NB4 (cell line): ENCODE measurements around the gene SMAD7.

Experiments used
- DNase-seq: peaks from one replicate; pipeline ENCODE4 v3.0.0; 2010; ENCODE audit warnings: low read depth
- H3K4me3 ChIP-seq: one replicate; pipeline ENCODE4 v1.5.1; 2011; ENCODE audit warnings: mild to moderate bottlenecking, low read depth, low read length, moderate library complexity
- CTCF ChIP-seq: IDR thresholded peaks from one replicate; pipeline ENCODE4 v1.5.1; 2012; ENCODE audit warnings: low read depth, low read length
- MAX ChIP-seq: IDR thresholded peaks from 2 replicates; pipeline ENCODE4 v1.6.1; 2011; ENCODE audit warnings: low read depth, low read length
- MYC ChIP-seq: IDR thresholded peaks from 2 replicates; pipeline ENCODE4 v1.6.1; 2011; ENCODE audit warnings: low read depth, low read length
- POLR2A ChIP-seq: IDR thresholded peaks from 2 replicates; pipeline ENCODE4 v1.6.1; 2011; ENCODE audit warnings: mild to moderate bottlenecking; ENCODE audit not compliant: insufficient read length; ENCODE audit errors: extremely low read depth

SMAD7 gene

GRCh38 chr18:48885924-48886400 is 64.8 kb downstream of the SMAD7 start:
- DNase-seq = no peak
- no peak overlapping the region for H3K4me3 ChIP-seq
- no peak for TF ChIP-seq MAX
- TF ChIP-seq MYC = no peak
- TF ChIP-seq CTCF = no peak
- TF ChIP-seq POLR2A = no peak

- no peak overlapping the region for H3K4me3 ChIP-seq
- TF ChIP-seq CTCF = no peak
- TF ChIP-seq MYC = no peak
- no peak for TF ChIP-seq POLR2A
- TF ChIP-seq MAX = no peak
- DNase-seq = no peak
These were observed 65.4 kb downstream of the SMAD7 start for GRCh38 chr18:48885266-48885923.

- H3K4me3 ChIP-seq = no peak overlapping the region
- TF ChIP-seq POLR2A (no peak), MYC (no peak), CTCF (no peak), MAX (no peak)
- DNase-seq = no peak
These were observed 66.0 kb downstream of the SMAD7 start for GRCh38 chr18:48884771-48885170.

- H3K4me3 ChIP-seq = no peak overlapping the region
- no peak for TF ChIP-seq CTCF
- TF ChIP-seq POLR2A = no peak
- no peak for TF ChIP-seq MAX
- no peak for TF ChIP-seq MYC
- DNase-seq = no peak
These were observed 66.5 kb downstream of the SMAD7 start for GRCh38 chr18:48884306-48884705.

GRCh38 chr18:48882379-48882778 is 68.4 kb downstream of the SMAD7 start:
- TF ChIP-seq POLR2A (no peak), CTCF (no peak), MYC (no peak)

GRCh38 chr18:48880931-48881330 is 69.8 kb downstream of the SMAD7 start:
- TF ChIP-seq MAX (no peak), MYC (no peak), POLR2A (no peak), CTCF (no peak)
- no peak for DNase-seq

More at GRCh38 chr18:48882379-48882778, 68.4 kb downstream of the SMAD7 start:
- H3K4me3 ChIP-seq = no peak overlapping the region
- no peak for DNase-seq

More at GRCh38 chr18:48880931-48881330, 69.8 kb downstream of the SMAD7 start:
- H3K4me3 ChIP-seq = no peak overlapping the region
